Naive B cell (primary cell): ENCODE measurements around the gene SERAC1. TPM values are rescaled to one million over a fixed set of nuclear protein-coding genes. Genes with fewer than 3 reads are reported as not detected.
"Not testable (repeated sequence)": the region's sequence is repeated elsewhere in the genome, so short reads cannot be mapped to it uniquely, and the experiment has no call there.

Experiments used
- ATAC-seq, 2 donors: fragments of 150-1000 bp; cut with Tn5 transposase; 2 replicates each; pipeline ENCODE4 v1.10.0; 2021; ENCODE audit warnings: low read depth in 2 of 2, mild to moderate bottlenecking in 2 of 2, moderate library complexity in 2 of 2
- DNase-seq: peaks from one replicate; pipeline ENCODE4 v3.0.0; 2022
- H3K27ac Mint-ChIP-seq, 6 donors: one replicate each; pipeline ENCODE4 v1.8.0; 2020 to 2022; ENCODE audit warnings: mild to moderate bottlenecking in 6 of 6, mixed read lengths in 6 of 6, moderate library complexity in 5 of 6, inconsistent platforms in 2 of 6
- H3K27me3 Mint-ChIP-seq, 3 donors: one replicate each; pipeline ENCODE4 v1.8.0; 2021 to 2022; ENCODE audit warnings: mixed read lengths in 3 of 3, mild to moderate bottlenecking in 1 of 3
- H3K36me3 Mint-ChIP-seq, 2 donors: one replicate each; pipeline ENCODE4 v1.8.0; 2020 to 2022; ENCODE audit warnings: mixed read lengths in 2 of 2, inconsistent platforms in 1 of 2, mild to moderate bottlenecking in 1 of 2
- H3K4me1 Mint-ChIP-seq, 3 donors: one replicate each; pipeline ENCODE4 v1.8.0; 2020 to 2022; ENCODE audit warnings: mixed read lengths in 3 of 3, inconsistent platforms in 1 of 3, mild to moderate bottlenecking in 1 of 3, moderate library complexity in 1 of 3
- H3K4me3 Mint-ChIP-seq, 8 donors: one replicate each; pipeline ENCODE4 v1.8.0; 2020 to 2022; ENCODE audit warnings: mild to moderate bottlenecking in 8 of 8, mixed read lengths in 8 of 8, moderate library complexity in 8 of 8, inconsistent platforms in 2 of 8
- H3K9me3 Mint-ChIP-seq, 7 donors: one replicate each; pipeline ENCODE4 v1.8.0; 2020 to 2022; ENCODE audit warnings: mixed read lengths in 7 of 7, mild to moderate bottlenecking in 5 of 7, inconsistent platforms in 2 of 7, moderate library complexity in 1 of 7
- polyA plus RNA-seq, 6 donors: library from polyadenylated mRNA; unstranded; fragments of 300-500 nt; fragmentation: Illumina TruSeq; gene quantifications; one replicate each; pipeline ENCODE4 v1.2.3, GENCODE V29; 2021; ENCODE audit warnings: low read depth in 6 of 6

The SERAC1 gene
- polyA plus RNA-seq, 6 donors from 2014 or later = 0.99 to 2.3 (median 2.2) TPM; not detected in 1

GRCh38 chr6:158191032-158191431, 23.0 kb upstream of the SERAC1 start:
- Mint-ChIP-seq H3K4me1 (no peaks in the 10 kb centered on the region), H3K27ac (no peak overlapping the region)
- ATAC-seq = no peak

GRCh38 chr6:158188591-158188990, 20.5 kb upstream of the SERAC1 start:
- H3K36me3 Mint-ChIP-seq = peaks cover 11 to 27% of the 10 kb centered on the region in 2 donors
- peaks cover 0 to 5% (median 0%) of the 10 kb centered on the region in 7 donors for H3K9me3 Mint-ChIP-seq
- peaks cover 0 to 3% (median 0%) of the 10 kb centered on the region in 3 donors for H3K4me1 Mint-ChIP-seq
- no peak overlapping the region for H3K27ac Mint-ChIP-seq
- DNase-seq (no peak), ATAC-seq (no peak)
- no peaks in the 10 kb centered on the region for H3K27me3 Mint-ChIP-seq
- H3K4me3 Mint-ChIP-seq = no peak overlapping the region

More at GRCh38 chr6:158191032-158191431, 23.0 kb upstream of the SERAC1 start:
- no peak for DNase-seq
- H3K27me3 Mint-ChIP-seq = no peaks in the 10 kb centered on the region
- H3K9me3 Mint-ChIP-seq = peaks cover 0 to 5% (median 0%) of the 10 kb centered on the region in 7 donors
- H3K4me3 Mint-ChIP-seq = no peak overlapping the region
- peaks cover 11 to 16% of the 10 kb centered on the region in 2 donors for H3K36me3 Mint-ChIP-seq

- DNase-seq (no peak), ATAC-seq (no peak)
- Mint-ChIP-seq H3K4me3 (peak overlapping the region in 1 of 8 donors; percentile 29), H3K27me3 (no peaks in the 10 kb centered on the region), H3K4me1 (peaks cover 4 to 19% (median 6%) of the 10 kb centered on the region in 3 donors), H3K27ac (no peak overlapping the region), H3K9me3 (peaks cover 0 to 5% (median 0%) of the 10 kb centered on the region in 7 donors), H3K36me3 (peaks cover 14 to 24% of the 10 kb centered on the region in 2 donors)
These were observed 17.8 kb upstream of the SERAC1 start for GRCh38 chr6:158185729-158186456.

GRCh38 chr6:158184608-158185007, 16.5 kb upstream of the SERAC1 start:
- Mint-ChIP-seq H3K36me3 (peaks cover 21 to 27% of the 10 kb centered on the region in 2 donors), H3K4me3 (no peak overlapping the region), H3K27me3 (no peaks in the 10 kb centered on the region), H3K4me1 (peaks cover 6 to 31% (median 6%) of the 10 kb centered on the region in 3 donors), H3K27ac (no peak overlapping the region), H3K9me3 (peaks cover 0 to 6% (median 0%) of the 10 kb centered on the region in 7 donors)
- ATAC-seq = no peak
- no peak for DNase-seq

GRCh38 chr6:158183174-158183972, 15.3 kb upstream of the SERAC1 start:
- not testable (repeated sequence) for H3K4me3 Mint-ChIP-seq
- H3K27ac Mint-ChIP-seq = peak overlapping the region in 2 of 6 donors; percentile 16 to 29

GRCh38 chr6:158177712-158178111, 9.7 kb upstream of the SERAC1 start:
- H3K27me3 Mint-ChIP-seq, ATAC-seq, H3K27ac Mint-ChIP-seq, H3K9me3 Mint-ChIP-seq, H3K4me3 Mint-ChIP-seq, DNase-seq: not testable (repeated sequence)
- peaks cover 11 to 16% of the 10 kb centered on the region in 2 donors for H3K36me3 Mint-ChIP-seq
- peaks cover 2 to 40% (median 4%) of the 10 kb centered on the region in 3 donors for H3K4me1 Mint-ChIP-seq

More at GRCh38 chr6:158183174-158183972, 15.3 kb upstream of the SERAC1 start:
- Mint-ChIP-seq H3K36me3 (peaks cover 21 to 32% of the 10 kb centered on the region in 2 donors), H3K4me1 (peaks cover 6 to 43% (median 6%) of the 10 kb centered on the region in 3 donors)
- H3K27me3 Mint-ChIP-seq, ATAC-seq, H3K9me3 Mint-ChIP-seq, DNase-seq: not testable (repeated sequence)

- no peak overlapping the region for H3K27ac Mint-ChIP-seq
- H3K36me3 Mint-ChIP-seq = peaks cover 8 to 9% of the 10 kb centered on the region in 2 donors
- DNase-seq (no peak), ATAC-seq (no peak)
- H3K4me1 Mint-ChIP-seq = peaks cover 0 to 18% (median 5%) of the 10 kb centered on the region in 3 donors
- H3K4me3 Mint-ChIP-seq = no peak overlapping the region
- no peaks in the 10 kb centered on the region for H3K27me3 Mint-ChIP-seq
- peaks cover 0 to 2% (median 0%) of the 10 kb centered on the region in 7 donors for H3K9me3 Mint-ChIP-seq
These were observed 7.0 kb upstream of the SERAC1 start for GRCh38 chr6:158175111-158175510.

- Mint-ChIP-seq H3K36me3 (peaks cover 8 to 9% of the 10 kb centered on the region in 2 donors), H3K4me3 (no peak overlapping the region), H3K27me3 (no peaks in the 10 kb centered on the region), H3K4me1 (peaks cover 0 to 12% (median 5%) of the 10 kb centered on the region in 3 donors), H3K9me3 (peaks cover 0 to 2% (median 0%) of the 10 kb centered on the region in 7 donors), H3K27ac (peak overlapping the region in 1 of 6 donors; percentile 59)
- ATAC-seq (no peak), DNase-seq (no peak)
These were observed 6.5 kb upstream of the SERAC1 start for GRCh38 chr6:158174514-158174913.

GRCh38 chr6:158174024-158174423, 6.0 kb upstream of the SERAC1 start:
- no peak for ATAC-seq
- peaks cover 8 to 9% of the 10 kb centered on the region in 2 donors for H3K36me3 Mint-ChIP-seq
- DNase-seq = no peak
- no peaks in the 10 kb centered on the region for H3K27me3 Mint-ChIP-seq
- peak overlapping the region in 1 of 8 donors; percentile 11 for H3K4me3 Mint-ChIP-seq
- no peak overlapping the region for H3K27ac Mint-ChIP-seq
- H3K9me3 Mint-ChIP-seq = peaks cover 0 to 2% (median 0%) of the 10 kb centered on the region in 7 donors
- H3K4me1 Mint-ChIP-seq = peaks cover 0 to 7% (median 5%) of the 10 kb centered on the region in 3 donors

GRCh38 chr6:158172001-158172400, 3.9 kb upstream of the SERAC1 start:
- Mint-ChIP-seq H3K4me1 (peaks cover 6 to 13% (median 6%) of the 10 kb centered on the region in 3 donors), H3K27ac (peak overlapping the region in 2 of 6 donors; percentile 72 to 76), H3K36me3 (peaks cover 4 to 8% of the 10 kb centered on the region in 2 donors), H3K9me3 (no peaks in the 10 kb centered on the region), H3K4me3 (no peak overlapping the region), H3K27me3 (no peaks in the 10 kb centered on the region)
- ATAC-seq (no peak), DNase-seq (no peak)

- DNase-seq (no peak), ATAC-seq (no peak)
- Mint-ChIP-seq H3K4me3 (no peak overlapping the region), H3K9me3 (no peaks in the 10 kb centered on the region), H3K4me1 (peaks cover 10 to 18% (median 15%) of the 10 kb centered on the region in 3 donors), H3K36me3 (peaks cover 4 to 8% of the 10 kb centered on the region in 2 donors), H3K27ac (peak overlapping the region in 1 of 6 donors; percentile 55), H3K27me3 (no peaks in the 10 kb centered on the region)
These were observed 2.6 kb upstream of the SERAC1 start for GRCh38 chr6:158170656-158171081.

- H3K27me3 Mint-ChIP-seq, ATAC-seq, H3K27ac Mint-ChIP-seq, DNase-seq, H3K9me3 Mint-ChIP-seq, H3K36me3 Mint-ChIP-seq: not testable (repeated sequence)
- H3K4me1 Mint-ChIP-seq = peaks cover 10 to 18% (median 15%) of the 10 kb centered on the region in 3 donors
- H3K4me3 Mint-ChIP-seq = peak overlapping the region in 1 of 8 donors; percentile 36
These were observed 1.6 kb upstream of the SERAC1 start for GRCh38 chr6:158169634-158170033.

- Mint-ChIP-seq H3K36me3 (peaks cover 0 to under 1% of the 10 kb centered on the region in 2 donors), H3K4me3 (peak overlapping the region in 1 of 8 donors; percentile 90), H3K4me1 (peaks cover 8 to 19% (median 15%) of the 10 kb centered on the region in 3 donors), H3K9me3 (no peaks in the 10 kb centered on the region), H3K27ac (no peak overlapping the region), H3K27me3 (no peaks in the 10 kb centered on the region)
- ATAC-seq (no peak), DNase-seq (no peak)
These were observed 2.1 kb downstream of the SERAC1 start for GRCh38 chr6:158165919-158166416.
